ENCODE data around the gene RELT. TPM values are rescaled to one million over a fixed set of nuclear protein-coding genes. Genes with fewer than 3 reads are reported as not detected.

RELT gene
- total and polyA plus RNA-seq, 9 of the 15 experiments (the other 6 are each of a cell fraction or from before 2014, with no cell fraction given), result 1.1 to 20.2 (median 7.4) TPM

DNA sequence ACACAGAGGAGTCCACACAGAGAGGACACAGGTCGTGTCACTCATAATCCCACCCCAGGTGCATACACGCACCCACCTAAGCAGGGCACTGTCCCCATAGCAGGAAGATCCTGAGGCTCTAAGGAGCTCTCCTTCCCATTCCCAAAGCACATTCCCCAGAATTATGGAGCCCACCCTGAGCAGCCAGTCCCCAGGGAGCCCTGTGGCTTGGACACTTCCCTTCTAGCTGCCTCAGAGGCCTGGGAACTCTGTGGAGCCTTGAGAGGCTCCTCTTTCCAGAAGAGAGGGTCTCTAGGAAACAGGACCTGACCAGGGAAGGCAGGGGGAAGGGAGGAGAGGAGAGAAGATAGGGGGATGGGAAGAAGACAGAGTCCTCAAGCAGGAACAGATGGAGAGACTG, 38.4 kb upstream of the RELT start (continued):
- no peak for TF ChIP-seq TEAD2 (tag; IDR thresholded peaks at IDR 0.05)
- TF ChIP-seq, protein P1, sequence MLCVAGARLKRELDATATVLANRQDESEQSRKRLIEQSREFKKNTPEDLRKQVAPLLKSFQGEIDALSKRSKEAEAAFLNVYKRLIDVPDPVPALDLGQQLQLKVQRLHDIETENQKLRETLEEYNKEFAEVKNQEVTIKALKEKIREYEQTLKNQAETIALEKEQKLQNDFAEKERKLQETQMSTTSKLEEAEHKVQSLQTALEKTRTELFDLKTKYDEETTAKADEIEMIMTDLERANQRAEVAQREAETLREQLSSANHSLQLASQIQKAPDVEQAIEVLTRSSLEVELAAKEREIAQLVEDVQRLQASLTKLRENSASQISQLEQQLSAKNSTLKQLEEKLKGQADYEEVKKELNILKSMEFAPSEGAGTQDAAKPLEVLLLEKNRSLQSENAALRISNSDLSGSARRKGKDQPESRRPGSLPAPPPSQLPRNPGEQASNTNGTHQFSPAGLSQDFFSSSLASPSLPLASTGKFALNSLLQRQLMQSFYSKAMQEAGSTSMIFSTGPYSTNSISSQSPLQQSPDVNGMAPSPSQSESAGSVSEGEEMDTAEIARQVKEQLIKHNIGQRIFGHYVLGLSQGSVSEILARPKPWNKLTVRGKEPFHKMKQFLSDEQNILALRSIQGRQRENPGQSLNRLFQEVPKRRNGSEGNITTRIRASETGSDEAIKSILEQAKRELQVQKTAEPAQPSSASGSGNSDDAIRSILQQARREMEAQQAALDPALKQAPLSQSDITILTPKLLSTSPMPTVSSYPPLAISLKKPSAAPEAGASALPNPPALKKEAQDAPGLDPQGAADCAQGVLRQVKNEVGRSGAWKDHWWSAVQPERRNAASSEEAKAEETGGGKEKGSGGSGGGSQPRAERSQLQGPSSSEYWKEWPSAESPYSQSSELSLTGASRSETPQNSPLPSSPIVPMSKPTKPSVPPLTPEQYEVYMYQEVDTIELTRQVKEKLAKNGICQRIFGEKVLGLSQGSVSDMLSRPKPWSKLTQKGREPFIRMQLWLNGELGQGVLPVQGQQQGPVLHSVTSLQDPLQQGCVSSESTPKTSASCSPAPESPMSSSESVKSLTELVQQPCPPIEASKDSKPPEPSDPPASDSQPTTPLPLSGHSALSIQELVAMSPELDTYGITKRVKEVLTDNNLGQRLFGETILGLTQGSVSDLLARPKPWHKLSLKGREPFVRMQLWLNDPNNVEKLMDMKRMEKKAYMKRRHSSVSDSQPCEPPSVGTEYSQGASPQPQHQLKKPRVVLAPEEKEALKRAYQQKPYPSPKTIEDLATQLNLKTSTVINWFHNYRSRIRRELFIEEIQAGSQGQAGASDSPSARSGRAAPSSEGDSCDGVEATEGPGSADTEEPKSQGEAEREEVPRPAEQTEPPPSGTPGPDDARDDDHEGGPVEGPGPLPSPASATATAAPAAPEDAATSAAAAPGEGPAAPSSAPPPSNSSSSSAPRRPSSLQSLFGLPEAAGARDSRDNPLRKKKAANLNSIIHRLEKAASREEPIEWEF (CRISPR knock-in tag; IDR thresholded peaks at IDR 0.05), result no peak

DNA sequence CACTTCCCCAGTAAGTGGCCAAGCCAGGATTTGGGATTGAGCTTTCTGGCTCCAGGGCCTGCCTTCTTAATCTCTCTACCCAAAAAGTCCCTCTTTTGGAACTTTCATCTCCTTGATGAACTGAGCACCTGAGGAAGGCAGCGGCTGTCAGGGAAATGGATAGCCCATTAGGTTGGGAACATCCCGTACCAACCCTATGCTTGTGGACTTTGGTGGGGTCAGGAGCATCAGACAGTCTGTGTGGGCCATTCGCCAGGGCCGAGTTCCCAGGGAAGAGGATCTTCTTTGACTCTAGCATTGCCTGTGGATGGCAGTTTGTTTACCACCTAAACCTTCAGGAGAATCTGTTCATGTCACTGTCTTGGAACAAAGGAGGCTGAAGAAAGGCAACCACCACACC, 37.9 kb upstream of the RELT start:
- Histone ChIP-seq H3K36me3 (ENCODE audit: control insufficient read depth, insufficient read depth, low read length) (no peaks in the 10 kb centered on the region), H3K4me2 (ENCODE audit: insufficient read depth, low read length) (no peak overlapping the region), H3K9ac (ENCODE audit: insufficient read depth in 1 of 2, low read depth in 2 of 2, low read length in 2 of 2) (no peak overlapping the region), H3K9me3 (replicated peaks; ENCODE audit: control insufficient read depth, insufficient read depth, low read depth, low read length) (no peaks in the 10 kb centered on the region), H3K4me1 (replicated peaks in 1 of 2; ENCODE audit: control insufficient read depth in 2 of 2, insufficient read depth in 2 of 2, low read length in 2 of 2) (peaks cover 16% of the 10 kb centered on the region in 2 experiments; a peak in 4 of 5 replicates), H4K20me1 (replicated peaks; ENCODE audit: control insufficient read depth, insufficient read depth, low read length) (peaks cover 7% of the 10 kb centered on the region; the same call in 1 of the 2 replicates), H3K4me3 (no peak overlapping the region), H3K9me1 (ENCODE audit: control insufficient read depth, insufficient read depth, low read length) (no peaks in the 10 kb centered on the region), H3K27ac (ENCODE audit: extremely low read depth, low read depth, low read length) (no peak overlapping the region), H3K79me2 (ENCODE audit: control insufficient read depth, insufficient read depth, low read length) (no peaks in the 10 kb centered on the region), H3K27me3 (ENCODE audit: control insufficient read depth in 2 of 2, insufficient read depth in 2 of 2, low read length in 2 of 2) (peaks cover 0 to 10% of the 10 kb centered on the region in 2 experiments; a peak in 3 of 5 replicates), H2AFZ (ENCODE audit: low read depth, low read length) (no peak overlapping the region)
- TF ChIP-seq STAT5A (IDR thresholded peaks at IDR 0.05; ENCODE audit: borderline replicate concordance, low read length), result no peak
- no peak for TF ChIP-seq POLR2AphosphoS5 (IDR thresholded peaks at IDR 0.05; ENCODE audit: control insufficient read depth, insufficient read depth, low read depth, low read length)
- TF ChIP-seq PRPF4 (IDR thresholded peaks at IDR 0.05; ENCODE audit: insufficient read depth, low read depth, low read length, poor library complexity, severe bottlenecking), result no peak
- no peak for TF ChIP-seq PHB2 (IDR thresholded peaks at IDR 0.05; ENCODE audit: low read depth)
- TF ChIP-seq KDM2B (CRISPR knock-in tag; IDR thresholded peaks at IDR 0.05), result no peak
- no peak for TF ChIP-seq NFATC3 (IDR thresholded peaks at IDR 0.05)
- intact Hi-C loops (cut with micrococcal nuclease) (no loop called here), in situ Hi-C loops (cut with MboI) (loop anchor here (5.0 kb wide), 1 partner anchor 46 kb away; no protein-coding TSS in a partner anchor)
- ChIA-PET CTCF (ENCODE audit: low intra/inter-chr PET ratio) (no interaction called here), POLR2A (interaction anchor here (0.7 to 1.8 kb wide), 2 partner anchors 55 to 982 kb away, joined by 3 to 5 read pairs; no protein-coding TSS in a partner anchor)
- DNase-seq (ENCODE audit: extremely low read depth in 1 of 4, low spot score in 3 of 4), result no peak
- WGBS (ENCODE audit: insufficient coverage, low coverage, missing lambda C conversion rate), result 0% methylated on average over 4 of the region's 4 CpGs
- no TSS peak for BruUV-seq (replicated peaks)
- no peak for ATAC-seq
- FAIRE-seq, result no peak

Data from K562 (cell line).